MCF 10A (cell line): ENCODE measurements around the gene ABCC1. TPM values are rescaled to one million over a fixed set of nuclear protein-coding genes. Genes with fewer than 3 reads are reported as not detected.

Experiments
- BruUV-seq: library from RNA; stranded (reverse); fragments of 400-500 nt; replicated peaks from 2 replicates; lab custom pipeline; 2021; lab: Mats Ljungman, UMichigan
- CTCF ChIA-PET: fragments of 300-600 bp; sonication (Branson Sonifier 250); formaldehyde crosslinking; extraction: SDS; loops from one replicate; lab custom pipeline; 2021; ENCODE audit warnings: antibody characterized with exemption, inconsistent platforms; lab: Yijun Ruan, JAX
- POLR2A ChIA-PET: fragments of 300-600, 350-650 bp; sonication (Branson Sonifier 250); formaldehyde crosslinking; extraction: SDS; loops from one replicate; lab custom pipeline; 2020; ENCODE audit warnings: antibody characterized with exemption, inconsistent platforms; lab: Yijun Ruan, JAX
- DNase-seq: peaks from one replicate; pipeline ENCODE4 v3.0.0-alpha.2; 2018; ENCODE audit not compliant: unreplicated experiment
- H3K27ac Mint-ChIP-seq: one replicate; pipeline ENCODE4 v1.8.0; 2022; ENCODE audit warnings: mild to moderate bottlenecking, low read depth, mixed read lengths; ENCODE audit not compliant: unreplicated experiment
- H3K27me3 Mint-ChIP-seq: one replicate; pipeline ENCODE4 v1.8.0; 2022; ENCODE audit warnings: mixed read lengths; ENCODE audit not compliant: insufficient read depth, unreplicated experiment
- H3K36me3 Mint-ChIP-seq: one replicate; pipeline ENCODE4 v1.8.0; 2022; ENCODE audit warnings: mild to moderate bottlenecking, moderate library complexity, mixed read lengths; ENCODE audit not compliant: insufficient read depth, unreplicated experiment
- H3K4me1 Mint-ChIP-seq: one replicate; pipeline ENCODE4 v1.8.0; 2022; ENCODE audit warnings: mixed read lengths; ENCODE audit not compliant: insufficient read depth, unreplicated experiment
- H3K4me3 Mint-ChIP-seq: one replicate; pipeline ENCODE4 v1.8.0; 2022; ENCODE audit warnings: mild to moderate bottlenecking, moderate library complexity, mixed read lengths; ENCODE audit not compliant: unreplicated experiment
- H3K9me3 Mint-ChIP-seq: one replicate; pipeline ENCODE4 v1.8.0; 2022; ENCODE audit warnings: mixed read lengths; ENCODE audit not compliant: unreplicated experiment
- CTCF ChIP-seq: fragments of 200-600 bp; IDR thresholded peaks from one replicate; pipeline ENCODE4 v1.8.0; 2022; ENCODE audit warnings: antibody characterized with exemption, mild to moderate bottlenecking; ENCODE audit not compliant: unreplicated experiment
- intact Hi-C: fragments of 100-400 bp; cut with micrococcal nuclease; formaldehyde crosslinking; loops from 2 replicates; pipeline ENCODE4 v1.14.1; 2022
- total RNA-seq: library from RNA; stranded (reverse); gene quantifications from 2 replicates; pipeline ENCODE4 v1.2.3, GENCODE V29; 2022

Gene ABCC1
- total RNA-seq, 1 experiment from 2014 or later, result 72.5 TPM

- ChIA-PET POLR2A (interaction anchor here (0.8 kb wide), 1 partner anchor 371 kb away, joined by 3 read pairs; no protein-coding TSS in a partner anchor), CTCF (interaction anchor here (0.5 to 0.8 kb wide), 2 partner anchors 33 to 216 kb away, joined by 3 read pairs; no protein-coding TSS in a partner anchor)
- intact Hi-C loops, result no loop called here
- Mint-ChIP-seq H3K9me3 (no peaks in the 10 kb centered on the region), H3K36me3 (peaks cover 73% of the 10 kb centered on the region), H3K27me3 (no peaks in the 10 kb centered on the region), H3K27ac (no peak overlapping the region), H3K4me3 (no peak overlapping the region), H3K4me1 (no peaks in the 10 kb centered on the region)
- BruUV-seq, result no TSS peak
- TF ChIP-seq CTCF, result no peak
- DNase-seq, result no peak
These were observed 140.8 kb downstream of the ABCC1 start for GRCh38 chr16:16090238-16090637.

- intact Hi-C loops, result no loop called here
- H3K4me3 Mint-ChIP-seq, result no peak overlapping the region
- ChIA-PET CTCF (interaction anchor here (0.5 to 1.1 kb wide), 4 partner anchors 51 to 326 kb away, joined by 3 to 5 read pairs (median 4); no protein-coding TSS in a partner anchor), POLR2A (no interaction called here)
- peaks cover 63% of the 10 kb centered on the region for H3K36me3 Mint-ChIP-seq
- no peaks in the 10 kb centered on the region for H3K4me1 Mint-ChIP-seq
- TF ChIP-seq CTCF, result no peak
- H3K9me3 Mint-ChIP-seq, result no peaks in the 10 kb centered on the region
- no peak overlapping the region for H3K27ac Mint-ChIP-seq
- BruUV-seq, result no TSS peak
- peak; percentile 4 for DNase-seq
- no peaks in the 10 kb centered on the region for H3K27me3 Mint-ChIP-seq
These were observed 143.7 kb downstream of the ABCC1 start for GRCh38 chr16:16092925-16093627.

GRCh38 chr16:16093628-16094332 lies 144.4 kb downstream of the ABCC1 start:
- Mint-ChIP-seq H3K4me1 (no peaks in the 10 kb centered on the region), H3K36me3 (peaks cover 63% of the 10 kb centered on the region), H3K27ac (no peak overlapping the region), H3K4me3 (no peak overlapping the region), H3K9me3 (no peaks in the 10 kb centered on the region), H3K27me3 (no peaks in the 10 kb centered on the region)
- no peak for TF ChIP-seq CTCF
- BruUV-seq, result no TSS peak
- ChIA-PET POLR2A (no interaction called here), CTCF (interaction anchor here (0.7 to 1.1 kb wide), 2 partner anchors 218 to 327 kb away, joined by 3 to 4 read pairs; no protein-coding TSS in a partner anchor)
- DNase-seq, result no peak
- intact Hi-C loops, result no loop called here

GRCh38 chr16:16095646-16096045 lies 146.2 kb downstream of the ABCC1 start:
- H3K27ac Mint-ChIP-seq, result peak overlapping the region; percentile 12
- peaks cover 45% of the 10 kb centered on the region for H3K36me3 Mint-ChIP-seq
- POLR2A ChIA-PET, result no interaction called here
- CTCF ChIA-PET, result interaction anchor here (1.5 kb wide), 1 partner anchor 15 kb away, joined by 3 read pairs; no protein-coding TSS in a partner anchor
- peak; percentile 8 for DNase-seq
- H3K27me3 Mint-ChIP-seq, result no peaks in the 10 kb centered on the region
- no peak overlapping the region for H3K4me3 Mint-ChIP-seq
- intact Hi-C loops, result no loop called here
- TF ChIP-seq CTCF, result no peak
- H3K9me3 Mint-ChIP-seq, result no peaks in the 10 kb centered on the region
- no TSS peak for BruUV-seq
- no peaks in the 10 kb centered on the region for H3K4me1 Mint-ChIP-seq
